Stimulated activated CD8-positive, alpha-beta memory T cell treated with anti-CD3 and anti-CD28 coated beads, Interleukin-15, amount 100 ng/mL, for 24 hours (primary cell): ENCODE measurements around the gene RNF224.
"Not testable (repeated sequence)": the region's sequence is repeated elsewhere in the genome, so short reads cannot be mapped to it uniquely, and the experiment has no call there.

Experiments
- DNase-seq: peaks from one replicate; pipeline ENCODE4 v3.0.0-alpha.2; 2020; ENCODE audit warnings: low read depth

Gene RNF224

GRCh38 chr9:137240841-137241489 lies 13.7 kb downstream of the RNF224 start, which contains the start of gene TUBB4B:
TSS of gene TUBB4B (plus strand) at chr9:137241287. CDS start at chr9:137241361, 74 bp downstream.
- peak; percentile 90 for DNase-seq

GRCh38 chr9:137241490-137242268 lies 14.4 kb downstream of the RNF224 start:
- DNase-seq: peak; percentile 49

- no peak for DNase-seq
Measured at GRCh38 chr9:137242269-137243203, 15.2 kb downstream of the RNF224 start.

GRCh38 chr9:137243266-137243625 lies 15.9 kb downstream of the RNF224 start:
- DNase-seq: not testable (repeated sequence)

- no peak for DNase-seq
Measured at GRCh38 chr9:137243626-137244485, 16.6 kb downstream of the RNF224 start.

GRCh38 chr9:137244486-137245449 lies 17.5 kb downstream of the RNF224 start:
- no peak for DNase-seq

- DNase-seq: no peak
Measured at GRCh38 chr9:137245450-137246421, 18.4 kb downstream of the RNF224 start.

- DNase-seq: no peak
Measured at GRCh38 chr9:137247135-137247915, 20.0 kb downstream of the RNF224 start.

- no peak for DNase-seq
Measured at GRCh38 chr9:137247916-137248175, 20.5 kb downstream of the RNF224 start.

GRCh38 chr9:137250329-137251193 lies 23.3 kb downstream of the RNF224 start:
- DNase-seq: no peak

- no peak for DNase-seq
Measured at GRCh38 chr9:137251194-137251461, 23.8 kb downstream of the RNF224 start, which contains the start of gene STPG3. TSS of gene STPG3 (plus strand) at chr9:137251286. CDS start at chr9:137251287, 1 bp downstream.

- DNase-seq: no peak
Measured at GRCh38 chr9:137251490-137252268, 24.4 kb downstream of the RNF224 start.

GRCh38 chr9:137252555-137253506 lies 25.5 kb downstream of the RNF224 start:
- no peak for DNase-seq

GRCh38 chr9:137253717-137254623 lies 26.7 kb downstream of the RNF224 start:
- no peak for DNase-seq
